Peyer's patch (tissue), 4 donors: ENCODE results near the gene SFT2D3. TPM values are rescaled to one million over a fixed set of nuclear protein-coding genes. Genes with fewer than 3 reads are reported as not detected.

Experiments used
- DNase-seq, 3 donors: peaks; one replicate each; pipeline ENCODE4 v3.0.0-alpha.2; 2017 to 2019
- H3K27ac ChIP-seq, 4 donors: fragments of 200-600 bp; sonication (generic); one replicate each; pipeline ENCODE4 v1.5.1; 2016 to 2019
- H3K27me3 ChIP-seq, 2 donors: fragments of 200-600 bp; sonication (generic); one replicate each; pipeline ENCODE4 v1.5.1; 2019
- H3K36me3 ChIP-seq, 3 donors: fragments of 200-600 bp; sonication (generic); one replicate each; pipeline ENCODE4 v1.5.1; 2016 to 2019
- H3K4me1 ChIP-seq, 4 donors: fragments of 200-600 bp; sonication (generic); one replicate each; pipeline ENCODE4 v1.5.1; 2016 to 2019
- H3K4me3 ChIP-seq, 4 donors: fragments of 200-600 bp; sonication (generic); 1 replicate in 3 of 4; 2 replicates in 1 of 4; pipeline ENCODE4 v1.5.1; 2016 to 2019; ENCODE audit warnings: mild to moderate bottlenecking in 1 of 4
- H3K9me3 ChIP-seq, 4 donors: fragments of 200-600 bp; sonication (generic); one replicate each; pipeline ENCODE4 v1.5.1; 2016 to 2019; ENCODE audit warnings: mild to moderate bottlenecking in 1 of 4
- CTCF ChIP-seq, 6 experiments: fragments of 450-650 bp in 4 of 6; fragments of 200-600 bp in 2 of 6; sonication (generic) in 1 of 6; IDR thresholded peaks; one replicate each; pipeline ENCODE4 v1.5.1; 2017 to 2019; ENCODE audit warnings: antibody characterized with exemption in 6 of 6, mild to moderate bottlenecking in 3 of 6, moderate library complexity in 1 of 6
- POLR2A ChIP-seq, 2 donors: fragments of 450-650 bp; IDR thresholded peaks; one replicate each; pipeline ENCODE4 v1.5.1; 2017; ENCODE audit warnings: antibody characterized with exemption in 2 of 2, mild to moderate bottlenecking in 2 of 2, moderate library complexity in 2 of 2
- total RNA-seq, 4 donors: library from RNA; depleted of rRNA; stranded (reverse); fragments of >200 nt; gene quantifications; one replicate each; pipeline ENCODE4 v1.1.0, GENCODE V29; 2016

The SFT2D3 gene
- total RNA-seq, 4 donors from 2014 or later, result 5.8 to 12.4 (median 8.8) TPM

GRCh38 chr2:127681976-127682857 is 19.1 kb upstream of the SFT2D3 start:
- Histone ChIP-seq H3K9me3 (no peaks in the 10 kb centered on the region), H3K27me3 (no peaks in the 10 kb centered on the region), H3K4me1 (peaks cover 0 to 20% (median 0%) of the 10 kb centered on the region in 4 donors), H3K4me3 (no peak overlapping the region), H3K36me3 (no peaks in the 10 kb centered on the region), H3K27ac (peak overlapping the region in 1 of 4 donors; percentile 28)
- DNase-seq, result no peak
- no peak for TF ChIP-seq CTCF (IDR thresholded peaks at IDR 0.05)
- TF ChIP-seq POLR2A (IDR thresholded peaks at IDR 0.05), result no peak

GRCh38 chr2:127683056-127683455 is 18.2 kb upstream of the SFT2D3 start:
- no peak for TF ChIP-seq CTCF (IDR thresholded peaks at IDR 0.05)
- Histone ChIP-seq H3K4me1 (peaks cover 0 to 20% (median 0%) of the 10 kb centered on the region in 4 donors), H3K27ac (no peak overlapping the region), H3K36me3 (no peaks in the 10 kb centered on the region), H3K9me3 (no peaks in the 10 kb centered on the region), H3K4me3 (no peak overlapping the region), H3K27me3 (no peaks in the 10 kb centered on the region)
- DNase-seq, result no peak

GRCh38 chr2:127683757-127684156 is 17.5 kb upstream of the SFT2D3 start:
- H3K9me3 ChIP-seq, result no peaks in the 10 kb centered on the region
- no peaks in the 10 kb centered on the region for H3K27me3 ChIP-seq
- DNase-seq, result no peak
- no peak overlapping the region for H3K27ac ChIP-seq
- H3K4me1 ChIP-seq, result peaks cover 0 to 20% (median 0%) of the 10 kb centered on the region in 4 donors
- H3K36me3 ChIP-seq, result no peaks in the 10 kb centered on the region
- H3K4me3 ChIP-seq, result no peak overlapping the region
- no peak for TF ChIP-seq POLR2A (IDR thresholded peaks at IDR 0.05)
- no peak for TF ChIP-seq CTCF (IDR thresholded peaks at IDR 0.05)

GRCh38 chr2:127685410-127686080 is 15.8 kb upstream of the SFT2D3 start:
- Histone ChIP-seq H3K4me3 (no peak overlapping the region), H3K9me3 (peaks cover 0 to 3% (median under 1%) of the 10 kb centered on the region in 4 donors), H3K27me3 (no peaks in the 10 kb centered on the region), H3K4me1 (peaks cover 0 to 20% (median 0%) of the 10 kb centered on the region in 4 donors), H3K27ac (no peak overlapping the region), H3K36me3 (no peaks in the 10 kb centered on the region)
- DNase-seq, result no peak
- no peak for TF ChIP-seq POLR2A (IDR thresholded peaks at IDR 0.05)
- TF ChIP-seq CTCF (IDR thresholded peaks at IDR 0.05), result no peak

- H3K9me3 ChIP-seq, result peaks cover 0 to 5% (median 2%) of the 10 kb centered on the region in 4 donors
Observed at GRCh38 chr2:127688405-127688804, 12.9 kb upstream of the SFT2D3 start.

More at GRCh38 chr2:127688405-127688804, 12.9 kb upstream of the SFT2D3 start:
- no peak for TF ChIP-seq POLR2A (IDR thresholded peaks at IDR 0.05)
- TF ChIP-seq CTCF (IDR thresholded peaks at IDR 0.05), result no peak
- H3K27ac ChIP-seq, result no peak overlapping the region
- H3K27me3 ChIP-seq, result no peaks in the 10 kb centered on the region
- H3K4me3 ChIP-seq, result no peak overlapping the region
- no peaks in the 10 kb centered on the region for H3K36me3 ChIP-seq
- DNase-seq, result no peak
- no peaks in the 10 kb centered on the region for H3K4me1 ChIP-seq
